ENCODE results near the gene TMEM131.

Gene TMEM131

GRCh38 chr2:97765933-97766332 lies 229.8 kb downstream of the TMEM131 start:
- DNase-seq, result no peak

GRCh38 chr2:97764559-97765263 lies 231.0 kb downstream of the TMEM131 start:
- DNase-seq, result no peak

GRCh38 chr2:97763176-97763845 lies 232.4 kb downstream of the TMEM131 start:
- DNase-seq, result no peak

- DNase-seq, result no peak
These were observed 234.6 kb downstream of the TMEM131 start for GRCh38 chr2:97761192-97761591.

GRCh38 chr2:97760480-97761049 lies 235.2 kb downstream of the TMEM131 start:
- no peak for DNase-seq

GRCh38 chr2:97759727-97760407 lies 235.9 kb downstream of the TMEM131 start:
- DNase-seq, result no peak

GRCh38 chr2:97758131-97758705 lies 237.5 kb downstream of the TMEM131 start:
- DNase-seq, result no peak

GRCh38 chr2:97757062-97757461 lies 238.7 kb downstream of the TMEM131 start:
- DNase-seq, result no peak

GRCh38 chr2:97755491-97755890 lies 240.3 kb downstream of the TMEM131 start:
- no peak for DNase-seq

GRCh38 chr2:97754690-97755346 lies 240.9 kb downstream of the TMEM131 start:
- DNase-seq, result no peak

- no peak for DNase-seq
These were observed 243.1 kb downstream of the TMEM131 start for GRCh38 chr2:97752342-97753334.

GRCh38 chr2:97751752-97752151 lies 244.0 kb downstream of the TMEM131 start:
- no peak for DNase-seq

- no peak for DNase-seq
These were observed 245.7 kb downstream of the TMEM131 start for GRCh38 chr2:97750017-97750416.

- DNase-seq, result no peak
These were observed 246.2 kb downstream of the TMEM131 start for GRCh38 chr2:97749581-97749980.

GRCh38 chr2:97747716-97748115 lies 248.0 kb downstream of the TMEM131 start:
- no peak for DNase-seq

GRCh38 chr2:97747285-97747684 lies 248.5 kb downstream of the TMEM131 start:
- DNase-seq, result no peak

GRCh38 chr2:97745474-97746174 lies 250.1 kb downstream of the TMEM131 start:
- DNase-seq, result no peak

GRCh38 chr2:97743913-97744312 lies 251.8 kb downstream of the TMEM131 start:
- DNase-seq, result no peak

- DNase-seq, result no peak
These were observed 253.3 kb downstream of the TMEM131 start for GRCh38 chr2:97742381-97742847.
